Panc1 (cell line): ENCODE measurements around the gene COPZ1. TPM values are rescaled to one million over a fixed set of nuclear protein-coding genes. Genes with fewer than 3 reads are reported as not detected.

Source experiments
- ATAC-seq: fragments of 200-7000 bp; cut with Tn5 transposase; 2 replicates; pipeline ENCODE4 v1.9.1; 2020; ENCODE audit warnings: mild to moderate bottlenecking, moderate library complexity
- BruUV-seq: library from RNA; stranded (reverse); fragments of 400-500 nt; replicated peaks from 2 replicates; lab custom pipeline; 2021; lab: Mats Ljungman, UMichigan
- CTCF ChIA-PET: fragments of 300-600 bp; sonication (Branson Sonifier 250); formaldehyde crosslinking; loops from one replicate; lab custom pipeline; 2022; ENCODE audit warnings: antibody characterized with exemption; lab: Charles Lee
- POLR2A ChIA-PET: fragments of 300-600 bp; sonication (Branson Sonifier 250); formaldehyde crosslinking; loops from one replicate; lab custom pipeline; 2022; ENCODE audit warnings: antibody characterized with exemption; lab: Charles Lee
- DNase-seq: peaks from one replicate; pipeline ENCODE4 v3.0.0-alpha.2; 2010; ENCODE audit warnings: low read depth, low spot score
- H3K27ac ChIP-seq: 2 replicates; pipeline ENCODE4 v1.5.1; 2011; ENCODE audit warnings: mild to moderate bottlenecking, low read length, inconsistent platforms
- H3K27me3 ChIP-seq: fragments of 200-500 bp; sonication (Bioruptor generic); 2 replicates; pipeline ENCODE4 v1.6.0; 2014; ENCODE audit warnings: low read length, inconsistent platforms; ENCODE audit not compliant: control insufficient read depth, insufficient read depth
- H3K36me3 ChIP-seq: fragments of 200-500 bp; sonication (Bioruptor generic); 2 replicates; pipeline ENCODE4 v1.5.1; 2014; ENCODE audit warnings: inconsistent platforms, mild to moderate bottlenecking, low read length, moderate library complexity; ENCODE audit not compliant: control insufficient read depth, insufficient read depth
- H3K4me1 ChIP-seq: 2 replicates; pipeline ENCODE4 v1.5.1; 2011; ENCODE audit warnings: inconsistent platforms, mild to moderate bottlenecking, low read length, moderate library complexity; ENCODE audit not compliant: control insufficient read depth, insufficient read depth
- H3K4me3 ChIP-seq, 2 experiments: 2 replicates each; pipeline ENCODE4 v1.5.1; 2011 to 2012; ENCODE audit warnings: low read depth in 2 of 2, low read length in 2 of 2, mild to moderate bottlenecking in 2 of 2, inconsistent platforms in 1 of 2, moderate library complexity in 1 of 2
- H3K9me3 ChIP-seq: fragments of 200-500 bp; sonication (Bioruptor generic); 2 replicates; pipeline ENCODE4 v1.5.1; 2014; ENCODE audit warnings: low read depth, mild to moderate bottlenecking, inconsistent platforms, low read length, moderate library complexity; ENCODE audit not compliant: control insufficient read depth, insufficient read depth
- CTCF ChIP-seq: fragments of 450-650 bp; IDR thresholded peaks from 2 replicates; pipeline ENCODE4 v1.5.1; 2017; ENCODE audit warnings: mild to moderate bottlenecking
- POLR2AphosphoS5 ChIP-seq: IDR thresholded peaks from 2 replicates; pipeline ENCODE4 v1.6.1; 2012; ENCODE audit warnings: mild to moderate bottlenecking, low read depth, low read length, moderate library complexity
- REST ChIP-seq, 2 experiments: IDR thresholded peaks; 2 replicates each; pipeline ENCODE4 v1.6.1; 2011 to 2012; ENCODE audit warnings: low read depth in 2 of 2, control low read depth in 1 of 2, low read length in 1 of 2, mild to moderate bottlenecking in 1 of 2, moderate library complexity in 1 of 2; ENCODE audit not compliant: insufficient read depth in 1 of 2
- SIN3A ChIP-seq: IDR thresholded peaks from 2 replicates; pipeline ENCODE4 v1.6.1; 2012; ENCODE audit warnings: low read depth, mild to moderate bottlenecking, low read length, moderate library complexity, borderline replicate concordance; ENCODE audit not compliant: insufficient read depth
- TCF7L2 ChIP-seq: IDR thresholded peaks from 2 replicates; pipeline ENCODE4 v1.6.1; 2011; ENCODE audit warnings: mild to moderate bottlenecking, low read depth, low read length, inconsistent platforms
- in situ Hi-C: cut with HindIII; loops from 2 replicates; pipeline ENCODE4 v1.10.0; 2016; ENCODE audit warnings: low sequenced_read_pairs, low pct_unique_long_range_greater_than_20kb
- intact Hi-C: fragments of 100-400 bp; cut with micrococcal nuclease; formaldehyde crosslinking; loops from one replicate; pipeline ENCODE4 v1.10.0; 2022; ENCODE audit not compliant: unreplicated experiment
- total RNA-seq: library from RNA; stranded (reverse); gene quantifications from one replicate; pipeline ENCODE4 v1.2.1, GENCODE V29; 2021; ENCODE audit not compliant: unreplicated experiment

Gene COPZ1
- total RNA-seq, 1 experiment from 2014 or later = 175 TPM

- intact Hi-C loops = no loop called here
Measured at GRCh38 chr12:54328595-54329337, 3.8 kb downstream of the COPZ1 start.

GRCh38 chr12:54329759-54330158 lies 4.8 kb downstream of the COPZ1 start:
- H3K27me3 ChIP-seq = no peaks in the 10 kb centered on the region
- BruUV-seq = no TSS peak
- no peaks in the 10 kb centered on the region for H3K9me3 ChIP-seq
- in situ Hi-C loops (no loop called here), intact Hi-C loops (no loop called here)
- TF ChIP-seq REST (IDR thresholded peaks at IDR 0.05; ENCODE audit: insufficient read depth in 1 of 2, low read depth in 2 of 2, low read length in 1 of 2) (no peak), CTCF (no peak), SIN3A (no peak), POLR2AphosphoS5 (no peak), TCF7L2 (no peak)
- ATAC-seq (no peak), DNase-seq (no peak)
- ChIA-PET CTCF (no interaction called here), POLR2A (no interaction called here)
- H3K36me3 ChIP-seq = peaks cover 3% of the 10 kb centered on the region
- no peak overlapping the region for H3K27ac ChIP-seq
- H3K4me3 ChIP-seq = no peak overlapping the region
- peaks cover 24% of the 10 kb centered on the region for H3K4me1 ChIP-seq

More at GRCh38 chr12:54328595-54329337, 3.8 kb downstream of the COPZ1 start:
- Histone ChIP-seq H3K27me3 (no peaks in the 10 kb centered on the region), H3K4me1 (peaks cover 24% of the 10 kb centered on the region), H3K9me3 (no peaks in the 10 kb centered on the region), H3K4me3 (no peak overlapping the region), H3K36me3 (peaks cover 3% of the 10 kb centered on the region), H3K27ac (peak overlapping the region; percentile 3; the same call in 1 of the 2 replicates)
- ATAC-seq (no peak), DNase-seq (no peak)
- ChIA-PET POLR2A (interaction anchor here (0.6 to 0.7 kb wide), 3 partner anchors 42 to 782 kb away, joined by 3 to 4 read pairs (median 4); no protein-coding TSS in a partner anchor), CTCF (no interaction called here)
- BruUV-seq = no TSS peak
- TF ChIP-seq SIN3A (no peak), TCF7L2 (no peak), POLR2AphosphoS5 (no peak), REST (IDR thresholded peaks at IDR 0.05; ENCODE audit: insufficient read depth in 1 of 2, low read depth in 2 of 2, low read length in 1 of 2) (no peak), CTCF (no peak)
- in situ Hi-C loops = no loop called here
